DMS 273 treated with DMSO at 0.1 percent for 48 hours (cell line): ENCODE data around the gene GINS2.

Experiments
- DNase-seq: peaks from one replicate; lab custom pipeline; 2025; lab: John Stamatoyannopoulos, UW

The GINS2 gene

DNA sequence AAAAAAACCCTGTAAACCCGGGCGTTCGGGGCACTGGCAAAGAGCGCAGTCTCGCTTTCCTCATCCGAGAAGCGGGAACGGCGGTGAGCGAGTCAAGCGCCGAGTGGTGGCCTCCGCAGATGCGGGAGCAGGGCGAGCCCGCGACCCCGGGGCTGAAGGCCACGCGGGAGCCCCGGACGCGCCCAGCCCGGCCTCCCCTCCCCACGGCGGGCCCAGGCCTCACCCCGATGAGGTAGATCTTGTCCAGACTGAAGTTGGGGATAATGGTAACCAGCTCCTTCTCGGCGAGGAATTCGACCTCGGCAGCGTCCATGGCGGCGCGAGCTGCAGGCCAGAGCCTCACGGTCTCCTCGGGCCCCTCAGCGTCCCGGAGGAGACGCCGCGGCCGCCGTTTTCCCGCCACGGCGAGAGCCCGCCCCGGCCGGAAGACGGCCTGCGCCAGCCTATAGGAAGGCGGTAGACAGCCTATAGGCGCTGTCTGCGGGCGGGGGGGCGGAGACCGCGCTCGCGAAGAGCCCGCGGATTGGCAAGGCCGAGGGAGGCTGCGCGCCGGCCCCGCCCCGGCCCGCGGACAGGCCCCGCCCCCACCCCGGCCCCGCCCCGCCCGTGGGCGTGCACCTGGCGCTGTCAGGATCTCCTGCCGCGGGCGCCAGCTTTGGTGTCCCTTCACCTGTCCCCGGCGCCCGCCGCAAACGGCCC, at the start of gene GINS2:
Gene GINS2 (minus strand): TSS at position 369 of the 699 bp plus-strand sequence. CDS start 56 bp downstream, at position 313.
- DNase-seq, result peak; percentile 73

DNA sequence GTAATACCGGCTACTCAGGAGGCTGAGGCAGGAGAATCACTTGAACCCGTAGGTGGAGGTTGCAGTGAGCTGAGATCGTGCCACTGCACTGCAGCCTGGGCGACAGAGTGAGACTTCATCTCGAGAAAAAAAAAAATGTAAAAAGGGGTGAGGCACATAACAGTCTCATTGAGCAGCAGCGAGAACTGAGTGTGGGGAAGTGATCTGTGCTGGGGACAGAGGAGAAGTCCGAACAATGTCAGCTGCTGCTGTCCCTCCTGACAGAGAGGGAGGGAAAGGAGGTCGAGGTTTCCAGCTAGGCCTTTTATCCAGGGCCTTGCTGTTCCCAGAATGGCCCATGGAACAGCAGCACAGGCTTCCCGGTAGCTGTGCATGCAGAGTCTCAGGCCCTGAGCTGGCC, 48.2 kb upstream of the GINS2 start:
- DNase-seq, result no peak

DNA sequence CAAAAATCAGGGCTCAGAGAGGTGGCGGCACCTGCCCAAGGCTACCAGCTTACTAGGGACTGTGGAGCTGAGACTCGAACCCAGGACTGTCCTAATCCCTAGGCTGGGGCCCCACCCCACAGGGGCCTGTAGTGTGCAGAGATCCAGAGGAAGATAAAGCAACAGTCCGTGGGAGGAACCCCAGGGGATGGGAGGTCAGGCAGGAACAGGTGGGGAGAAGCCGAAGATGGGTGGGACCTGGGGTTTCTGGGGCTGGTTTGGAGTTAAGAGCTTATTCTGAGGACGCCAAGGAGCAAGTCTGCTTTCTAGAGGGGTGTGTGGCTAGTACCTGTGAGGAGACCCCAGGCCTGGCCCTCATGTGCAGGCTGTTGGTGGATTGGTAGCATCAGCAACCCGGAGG, 47.2 kb upstream of the GINS2 start:
- DNase-seq, result no peak

DNA sequence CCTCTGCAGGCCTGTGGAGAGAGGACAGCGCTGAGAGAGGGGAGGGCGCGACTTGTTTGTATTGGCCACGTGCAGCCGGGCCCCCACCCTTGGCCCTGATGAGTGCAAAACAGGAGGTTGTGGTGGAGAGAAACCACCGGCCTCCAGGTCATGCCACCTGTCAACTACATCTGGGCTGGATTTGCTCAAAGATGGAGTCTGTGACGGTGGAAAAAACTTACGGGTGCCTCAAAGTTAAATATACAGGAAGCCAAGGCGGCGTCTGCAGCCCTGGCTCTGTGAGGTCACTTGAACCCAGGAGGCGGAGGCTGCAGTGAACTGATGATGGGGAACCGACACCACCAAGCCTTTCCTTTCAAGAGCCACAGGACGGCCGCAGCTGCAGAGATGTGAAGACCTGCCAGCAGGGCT, 46.5 kb upstream of the GINS2 start:
- DNase-seq, result no peak

DNA sequence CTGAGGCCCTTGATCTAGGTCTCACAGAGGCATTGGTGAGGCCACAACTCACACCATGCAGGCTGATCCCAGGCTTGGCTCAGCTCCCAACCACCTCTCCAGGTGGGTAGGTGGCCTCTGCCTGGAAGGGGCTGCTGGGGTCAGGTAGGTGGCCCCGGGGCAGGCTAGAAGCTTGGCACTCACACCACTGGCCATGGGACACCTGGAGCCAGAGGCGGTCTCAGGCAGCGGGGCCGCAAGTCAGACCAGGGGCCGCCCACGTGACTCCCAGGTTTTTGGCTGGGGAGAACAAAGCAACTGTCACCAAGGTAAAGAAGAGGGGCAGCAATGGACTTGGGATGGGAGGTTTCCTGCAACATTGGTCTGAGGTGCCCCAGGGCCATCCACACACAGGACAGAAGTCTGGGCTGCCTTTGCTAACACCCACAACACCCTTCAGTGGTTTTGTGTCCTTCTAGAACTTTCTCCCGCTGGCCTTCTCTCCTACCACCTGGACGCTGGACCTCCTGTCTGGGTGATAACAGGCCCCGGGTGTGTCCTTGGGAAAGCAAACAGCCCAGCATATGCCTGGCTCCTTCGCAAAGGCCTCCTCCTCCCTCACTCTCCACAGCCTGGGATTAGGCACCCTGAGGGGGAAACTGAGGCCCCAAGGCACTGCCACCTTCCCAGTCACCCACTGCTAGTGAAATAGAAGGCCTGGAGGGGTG, 45.7 kb upstream of the GINS2 start:
- no peak for DNase-seq

DNA sequence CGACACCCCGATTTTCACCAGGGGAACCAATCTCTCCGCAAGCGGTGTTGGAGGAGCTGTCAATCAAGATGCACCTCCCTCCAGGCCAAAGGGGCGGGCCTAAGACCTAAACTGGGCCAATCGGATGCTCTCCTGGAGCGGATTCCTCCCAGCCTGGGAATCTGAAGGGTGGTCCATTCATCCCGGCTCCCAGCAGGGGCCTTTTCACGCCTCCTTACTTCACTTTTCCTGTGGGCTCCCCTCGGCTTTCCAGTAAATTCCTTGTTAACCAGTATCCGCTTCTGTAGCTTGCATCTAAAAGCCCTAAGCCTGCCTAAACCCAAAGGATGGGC, 45.1 kb upstream of the GINS2 start:
- no peak for DNase-seq

DNA sequence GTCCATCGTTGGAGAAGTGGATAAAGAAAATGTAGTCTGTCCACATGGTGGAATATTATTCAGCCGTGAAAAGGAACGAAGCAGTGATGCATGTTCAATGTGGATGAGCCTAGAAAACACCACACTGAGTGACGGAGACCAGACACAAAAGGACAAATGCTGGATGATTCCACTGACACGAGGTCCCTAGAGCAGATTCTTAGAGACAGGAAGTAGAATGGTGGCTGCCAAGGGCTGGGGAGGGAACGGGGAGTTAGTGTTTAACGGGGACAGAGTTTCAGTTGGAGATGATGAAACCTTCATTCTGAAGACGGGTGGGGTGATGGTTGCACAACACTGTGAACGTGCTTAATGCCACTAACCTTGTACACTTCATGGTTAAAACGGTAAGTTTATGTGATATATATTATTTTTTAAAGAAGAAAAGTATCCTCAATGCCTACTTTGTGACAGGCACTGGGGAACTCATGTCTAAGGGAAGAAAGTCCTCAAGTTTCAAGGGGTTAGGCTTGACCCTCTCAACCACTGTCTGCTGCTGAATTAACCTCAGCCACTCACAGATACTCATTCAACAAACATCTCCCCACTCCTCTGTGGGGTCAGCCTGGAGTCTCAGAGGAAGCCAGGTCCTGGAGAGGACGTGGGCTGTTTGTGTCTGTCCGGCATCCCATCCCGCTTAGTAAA, 44.5 kb upstream of the GINS2 start:
- DNase-seq, result no peak

DNA sequence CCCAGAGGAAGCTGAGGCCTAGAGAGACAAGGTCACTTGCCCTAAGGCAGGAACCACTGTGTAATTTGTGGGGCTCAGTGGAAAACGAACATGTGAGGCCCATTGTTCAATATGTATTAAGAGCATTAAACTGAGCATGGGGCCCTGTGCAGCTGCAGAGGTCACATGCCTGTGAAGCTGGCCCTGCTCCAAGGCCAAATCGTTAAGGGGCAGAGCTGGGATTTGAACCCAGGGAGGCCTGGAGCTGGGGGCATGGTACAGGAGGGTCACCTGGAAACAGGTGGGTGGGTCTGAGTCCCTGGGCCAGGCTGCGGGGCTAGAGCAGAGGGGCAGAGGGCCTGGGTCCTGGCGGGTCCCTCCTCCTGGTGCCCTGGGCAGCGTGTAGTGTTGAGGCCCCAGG, 42.4 kb upstream of the GINS2 start:
- DNase-seq, result no peak

DNA sequence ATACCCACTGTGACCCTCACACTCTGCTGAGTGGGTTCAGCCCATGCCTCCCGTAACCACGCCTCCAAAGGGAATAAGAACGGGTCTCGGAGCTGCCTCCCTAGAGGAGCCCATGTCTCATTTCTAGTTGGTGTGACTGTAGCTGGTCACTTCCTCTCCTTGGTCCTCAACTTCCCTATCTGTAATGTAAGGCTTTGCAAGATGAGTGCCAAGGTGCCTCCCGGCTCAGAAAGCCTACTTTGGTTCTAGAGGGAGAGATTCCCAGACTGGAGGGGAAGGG, 41.4 kb upstream of the GINS2 start:
- DNase-seq, result no peak

DNA sequence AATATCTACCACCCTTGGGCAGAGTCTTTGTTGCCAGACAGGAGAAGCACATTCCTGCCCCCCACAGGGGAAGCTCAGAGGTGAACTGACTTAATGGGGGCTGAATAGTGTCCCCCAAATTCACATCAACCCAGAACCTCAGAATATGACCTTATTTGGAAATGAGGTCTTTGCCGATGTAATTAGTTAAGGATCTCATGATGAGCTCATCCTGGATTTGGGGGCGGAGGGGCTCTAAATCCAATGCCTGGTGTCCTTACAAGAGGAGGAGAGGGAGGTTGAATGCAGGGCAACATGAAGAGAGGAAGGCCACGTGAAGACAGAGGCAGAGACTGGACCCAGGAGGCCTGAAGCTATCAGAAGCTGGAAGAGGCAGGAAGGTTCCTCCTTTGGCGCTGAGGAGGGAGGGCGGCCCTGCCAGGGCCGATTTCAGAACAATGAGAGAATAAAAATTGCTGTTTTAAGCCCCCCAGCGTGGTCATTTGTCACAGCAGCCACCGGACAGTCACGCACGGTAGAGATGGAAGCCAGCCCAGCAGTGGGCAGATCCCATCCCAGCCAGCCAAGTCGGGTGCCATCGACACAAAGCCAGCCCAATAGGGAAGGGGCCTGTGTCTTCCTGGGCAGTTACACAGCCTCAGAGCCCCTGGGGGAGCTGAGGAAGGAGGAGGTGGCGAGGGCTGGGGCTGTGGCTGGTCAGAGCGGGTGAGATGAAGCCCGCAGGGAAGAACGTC, 40.9 kb upstream of the GINS2 start:
- no peak for DNase-seq

DNA sequence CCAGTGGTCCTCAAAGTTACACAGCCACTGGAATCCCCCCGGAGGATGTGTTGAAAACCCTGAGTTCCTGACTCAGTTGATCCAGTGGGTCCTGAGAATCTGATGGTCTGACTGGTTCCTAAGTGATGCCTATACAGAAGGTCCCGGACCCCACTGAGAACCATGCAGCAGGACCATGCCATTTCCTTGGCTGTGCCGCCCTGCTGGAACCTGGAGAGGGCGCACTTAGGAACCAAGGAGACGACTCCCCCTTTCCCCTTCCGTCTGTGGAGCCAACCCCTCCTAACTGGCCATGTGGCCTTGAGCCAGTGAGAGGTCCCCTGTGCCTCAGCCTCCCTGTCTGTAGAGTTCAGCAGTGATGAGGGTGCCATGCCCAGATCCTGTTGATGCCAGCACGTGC, 40.1 kb upstream of the GINS2 start:
- DNase-seq, result no peak

DNA sequence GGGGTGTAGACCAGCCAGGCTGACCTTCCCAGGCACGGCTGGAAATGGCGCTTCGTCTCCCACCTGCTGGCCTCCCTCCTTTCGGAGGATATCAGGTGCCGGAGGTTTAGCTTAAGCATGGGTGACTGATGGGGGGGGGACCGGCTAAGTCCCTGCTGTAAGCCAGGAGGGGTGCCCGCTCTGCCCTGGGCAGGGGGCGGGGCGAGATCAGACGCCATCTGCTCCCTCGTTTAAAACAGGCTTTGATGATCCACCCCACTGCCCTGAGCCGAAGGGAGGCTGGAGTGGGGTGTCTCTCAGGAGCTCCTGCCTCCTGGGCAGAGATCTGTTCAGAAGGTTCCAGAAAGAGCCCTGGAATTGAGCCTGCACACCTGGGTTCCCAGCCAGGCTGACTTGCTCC, 36.2 kb upstream of the GINS2 start:
- peak; percentile 31 for DNase-seq

DNA sequence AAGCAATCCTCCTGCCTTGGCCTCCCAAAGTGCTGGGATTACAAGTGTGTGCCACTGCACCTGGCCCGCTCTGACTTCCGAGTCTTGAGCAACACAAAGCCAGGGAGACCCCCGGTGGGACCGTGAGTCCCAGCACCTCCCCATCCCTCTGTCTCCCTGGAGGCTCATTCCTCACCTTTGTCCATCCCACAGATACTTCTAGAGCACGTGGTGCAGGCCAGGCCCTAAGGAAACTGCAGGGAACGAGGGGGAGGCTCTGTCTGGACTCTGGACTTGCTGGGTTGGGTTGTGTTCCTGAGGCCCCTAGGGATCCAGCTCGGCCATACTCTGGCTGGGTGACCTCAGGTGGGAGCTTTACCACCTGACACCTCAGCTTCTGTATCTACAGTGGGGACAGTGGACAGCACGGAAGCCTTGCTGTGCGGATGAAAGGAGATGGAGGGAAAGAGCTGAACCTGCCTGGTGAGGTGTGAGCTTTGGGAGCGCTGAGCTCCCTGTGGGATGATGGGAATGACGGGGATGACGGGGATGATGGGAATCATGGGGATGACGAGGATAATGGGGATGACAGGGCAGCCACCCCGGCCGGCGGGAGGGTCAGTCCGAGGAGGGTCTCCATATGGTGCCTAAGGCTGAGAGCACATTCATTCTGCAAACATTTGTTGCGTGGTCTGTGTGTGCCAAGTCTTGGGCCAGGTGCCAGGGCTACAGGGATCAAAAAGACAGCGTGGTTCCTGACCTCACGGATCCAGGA, 35.5 kb upstream of the GINS2 start:
- DNase-seq, result no peak

DNA sequence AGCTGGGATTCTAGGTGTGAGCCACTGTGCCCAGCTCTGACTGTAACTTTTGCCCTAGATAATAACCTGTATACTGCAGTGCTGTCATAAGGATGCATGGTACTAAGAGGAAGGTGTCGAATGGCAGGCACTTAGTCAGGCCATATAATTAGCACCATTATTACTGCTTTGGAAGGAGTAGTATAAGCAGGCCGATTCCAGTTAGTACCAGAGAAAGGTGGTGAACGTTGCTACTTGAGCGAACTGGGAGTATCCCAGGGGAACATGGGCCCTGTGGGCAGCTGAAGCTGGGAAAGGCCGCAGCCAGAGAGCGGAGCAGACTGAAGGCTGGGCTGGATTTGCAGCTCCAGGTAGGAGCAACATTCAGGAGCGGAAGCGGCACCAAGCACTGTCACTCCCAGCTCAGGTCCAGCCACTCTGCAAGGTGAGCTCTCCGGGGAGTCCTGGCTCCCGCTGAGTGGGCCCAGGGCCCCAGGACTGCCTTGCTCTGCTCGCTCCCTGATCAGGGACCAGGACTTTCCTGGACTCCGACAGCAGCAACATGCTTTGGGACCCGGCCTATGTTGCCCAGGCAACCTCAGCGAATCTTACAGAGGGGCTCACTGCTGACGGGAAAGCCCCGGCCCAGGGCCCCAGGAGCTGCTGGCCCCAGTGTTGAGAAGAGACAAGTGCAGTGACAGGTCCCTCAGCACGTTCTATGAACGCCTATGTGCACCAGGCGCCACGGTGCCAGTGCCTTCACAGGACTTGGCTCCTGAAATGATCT, 33.6 kb upstream of the GINS2 start:
- no peak for DNase-seq

DNA sequence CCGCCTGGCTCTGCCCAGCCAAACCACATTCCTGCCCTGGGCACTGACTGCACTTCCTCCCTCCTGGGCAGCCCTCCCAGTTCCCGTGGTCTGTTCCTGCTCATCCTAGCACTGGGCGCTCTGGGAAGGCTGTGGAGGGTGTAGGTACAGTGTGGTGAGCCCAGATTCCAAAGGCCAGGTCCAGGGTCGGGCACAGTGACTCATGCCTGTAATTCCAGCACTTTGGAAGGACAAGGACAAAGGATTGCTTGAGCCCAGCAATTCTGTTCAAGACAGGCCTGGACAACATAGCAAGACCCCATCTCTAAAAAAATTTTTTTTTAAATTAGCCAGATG, 31.5 kb upstream of the GINS2 start:
- DNase-seq, result no peak

DNA sequence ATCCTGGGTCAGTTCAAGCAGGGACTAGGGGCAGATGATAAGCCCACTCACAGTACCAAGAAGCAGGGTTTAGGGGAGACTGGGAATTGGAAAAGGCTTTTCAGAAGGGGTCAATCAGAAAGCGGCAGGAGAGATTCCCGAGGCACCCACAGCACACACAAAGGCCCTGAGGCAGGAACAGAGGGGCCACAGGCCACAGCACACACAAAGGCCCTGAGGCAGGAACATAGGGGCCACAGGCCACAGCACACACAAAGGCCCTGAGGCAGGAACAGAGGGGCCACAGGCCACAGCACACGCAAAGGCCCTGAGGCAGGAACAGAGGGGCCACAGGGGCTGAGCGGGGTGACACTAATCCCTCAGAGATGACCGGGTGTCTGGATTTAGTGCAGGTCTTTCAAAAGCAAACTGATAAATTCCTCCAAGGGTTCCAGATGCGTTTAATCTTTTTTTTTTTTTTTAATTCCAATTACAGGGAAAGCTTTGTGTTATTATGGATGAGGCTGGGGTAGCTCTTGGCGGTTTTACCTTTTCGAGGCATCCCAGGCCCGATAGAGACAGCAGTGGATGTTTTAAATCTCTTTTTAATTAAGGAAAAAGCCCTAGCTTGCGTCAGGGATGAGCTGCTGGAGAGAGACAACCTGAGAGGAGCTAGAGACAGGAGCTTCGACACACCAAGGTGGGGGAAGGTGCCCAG, 31.0 kb upstream of the GINS2 start:
- DNase-seq, result no peak

DNA sequence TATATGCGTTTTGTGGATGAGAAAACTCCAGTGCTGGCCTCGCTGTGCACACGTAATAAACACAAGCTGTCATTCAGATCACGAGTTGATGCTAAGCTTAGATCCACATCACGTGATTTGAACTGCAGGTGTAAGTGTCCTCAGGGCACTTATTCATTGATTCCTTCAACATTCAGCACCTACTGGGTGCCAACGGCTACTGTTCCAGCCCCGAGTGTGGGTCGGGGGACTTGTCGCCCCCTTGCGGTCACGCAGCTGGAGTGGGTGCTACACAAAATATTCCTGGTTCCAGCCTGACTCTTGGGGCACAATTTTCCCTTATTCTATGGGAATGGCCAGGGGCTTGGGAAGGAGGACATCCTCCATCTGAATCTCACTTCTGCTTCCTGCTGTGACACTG, 29.9 kb upstream of the GINS2 start:
- no peak for DNase-seq

DNA sequence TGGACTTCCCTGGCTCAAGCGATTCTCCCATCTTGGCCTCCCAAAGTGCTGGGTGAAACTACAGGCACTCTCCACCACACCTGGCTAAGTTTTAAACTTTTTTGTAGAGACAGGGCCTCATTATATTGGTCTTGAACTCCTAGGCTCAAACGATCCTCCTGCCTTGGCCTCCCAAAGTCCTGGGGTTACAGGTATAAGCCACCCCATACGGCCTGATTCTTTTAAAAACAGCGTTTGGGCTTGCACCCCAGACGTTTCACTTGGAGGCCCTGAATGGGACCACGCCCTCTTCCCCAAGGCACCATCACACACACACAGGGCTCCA, 29.4 kb upstream of the GINS2 start:
- no peak for DNase-seq

DNA sequence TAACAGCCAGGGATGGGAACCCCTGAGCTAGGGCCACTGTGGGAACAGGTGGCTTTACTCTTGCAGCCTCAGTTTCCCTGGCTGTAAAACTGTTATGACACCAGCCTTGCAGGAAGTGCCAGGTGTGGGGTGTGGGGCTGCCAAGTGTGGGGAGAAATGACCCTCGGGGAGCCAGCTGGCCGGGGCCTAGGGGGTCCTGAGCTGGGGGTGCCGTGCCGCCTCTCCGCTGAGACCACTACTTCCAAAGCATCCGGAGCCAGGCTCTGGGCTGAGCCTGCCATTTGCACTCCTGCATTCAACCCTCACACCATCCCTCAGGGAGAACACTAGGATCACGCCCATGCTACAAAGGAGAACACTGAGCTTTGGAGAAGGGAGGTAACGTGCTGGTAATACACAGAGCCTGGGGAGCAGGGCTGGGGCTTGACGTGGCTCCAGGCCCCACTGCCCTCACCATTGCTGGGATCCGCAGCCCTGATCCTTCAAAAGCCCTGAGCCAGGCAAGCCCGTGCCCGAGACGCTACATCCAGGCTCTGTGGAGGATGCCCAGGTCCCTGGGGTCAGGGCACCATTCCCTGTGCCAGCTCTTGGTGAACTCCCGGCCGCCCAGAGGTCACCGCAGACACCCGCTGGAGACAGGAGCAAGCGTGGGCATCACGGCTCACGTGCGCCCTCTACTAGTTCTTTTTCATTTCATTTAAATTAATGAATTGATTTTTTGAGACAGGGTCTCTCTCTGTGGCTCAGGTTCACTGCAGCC, 28.8 kb upstream of the GINS2 start:
- peak; percentile 32 for DNase-seq

DNA sequence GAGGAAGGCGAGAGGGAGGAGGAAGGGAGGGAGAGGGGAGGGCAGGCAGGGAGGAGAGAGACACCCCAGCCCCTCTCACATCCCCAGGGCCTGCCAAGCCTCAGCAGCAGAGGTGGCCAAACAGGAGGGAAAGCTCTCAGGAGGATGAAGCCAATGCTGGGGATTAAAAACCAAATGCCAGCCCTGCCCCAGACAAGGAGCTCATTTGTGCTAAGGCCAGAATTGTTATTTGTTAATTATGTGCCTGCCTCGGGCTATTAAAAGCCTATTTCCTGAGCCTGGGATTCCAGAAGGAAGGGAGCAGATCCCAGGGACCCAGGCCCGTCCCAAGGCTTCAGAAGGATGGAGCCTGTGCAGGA, 27.9 kb upstream of the GINS2 start:
- no peak for DNase-seq
